Neuronal stem cell (in vitro differentiated cells): ENCODE results near the gene TMC1.

ENCODE experiments used
- DNase-seq: peaks from one replicate; pipeline ENCODE4 v3.0.0-alpha.2; 2013; ENCODE audit warnings: low spot score
- H2AFZ ChIP-seq: one replicate; pipeline ENCODE4 v1.6.1; 2013; ENCODE audit warnings: mild to moderate bottlenecking, low read length, inconsistent platforms
- H2AK5ac ChIP-seq: 2 replicates; pipeline ENCODE4 v1.6.1; 2013; ENCODE audit warnings: low read depth, mild to moderate bottlenecking, inconsistent platforms, low read length, moderate library complexity, mixed read lengths
- H2BK120ac ChIP-seq: 2 replicates; pipeline ENCODE4 v1.6.1; 2013; ENCODE audit warnings: low read depth, mild to moderate bottlenecking, inconsistent platforms, low read length, moderate library complexity, mixed read lengths
- H2BK12ac ChIP-seq: one replicate; pipeline ENCODE4 v1.6.1; 2013; ENCODE audit warnings: low read length, inconsistent platforms
- H2BK15ac ChIP-seq: 2 replicates; pipeline ENCODE4 v1.6.1; 2013; ENCODE audit warnings: mild to moderate bottlenecking, low read length, inconsistent platforms, mixed read lengths
- H2BK5ac ChIP-seq: one replicate; pipeline ENCODE4 v1.6.1; 2013; ENCODE audit warnings: inconsistent platforms, mild to moderate bottlenecking, low read length, moderate library complexity
- H3K14ac ChIP-seq: one replicate; pipeline ENCODE4 v1.6.1; 2013; ENCODE audit warnings: low read length, inconsistent platforms
- H3K18ac ChIP-seq: 2 replicates; pipeline ENCODE4 v1.6.1; 2013; ENCODE audit warnings: low read length, inconsistent platforms
- H3K23ac ChIP-seq: 2 replicates; pipeline ENCODE4 v1.6.1; 2013; ENCODE audit warnings: low read depth, mild to moderate bottlenecking, mixed read lengths, low read length, inconsistent platforms; ENCODE audit not compliant: poor library complexity
- H3K27ac ChIP-seq: replicated peaks from 3 replicates; pipeline ENCODE4 v1.5.1; 2013; ENCODE audit warnings: low read length, inconsistent platforms
- H3K27me3 ChIP-seq, 3 experiments: 2 replicates each; pipeline ENCODE4 v1.6.1; 2013; ENCODE audit warnings: low read length in 3 of 3, mild to moderate bottlenecking in 2 of 3, inconsistent platforms in 1 of 3, low read depth in 1 of 3, mixed read lengths in 1 of 3, moderate library complexity in 1 of 3; ENCODE audit not compliant: control insufficient read depth in 3 of 3, insufficient read depth in 3 of 3
- H3K36me3 ChIP-seq, 2 donors: replicated peaks in 1 of 2; 2 replicates each; pipeline ENCODE4 v1.6.1; 2013; ENCODE audit warnings: low read length in 2 of 2; ENCODE audit not compliant: control insufficient read depth in 2 of 2, insufficient read depth in 2 of 2
- H3K4ac ChIP-seq: 2 replicates; pipeline ENCODE4 v1.6.1; 2013; ENCODE audit warnings: inconsistent platforms, mild to moderate bottlenecking, low read length, moderate library complexity
- H3K4me1 ChIP-seq, 2 donors: 1 replicate in 1 of 2; 2 replicates in 1 of 2; pipeline ENCODE4 v1.6.1; 2013; ENCODE audit warnings: low read length in 2 of 2, low read depth in 1 of 2; ENCODE audit not compliant: control insufficient read depth in 2 of 2, insufficient read depth in 1 of 2
- H3K4me2 ChIP-seq: one replicate; pipeline ENCODE4 v1.6.1; 2013; ENCODE audit warnings: mild to moderate bottlenecking, low read length, inconsistent platforms; ENCODE audit not compliant: insufficient read depth, poor library complexity, severe bottlenecking
- H3K4me3 ChIP-seq, 2 donors: 2 replicates each; pipeline ENCODE4 v1.5.1; 2013; ENCODE audit warnings: low read length in 2 of 2, mild to moderate bottlenecking in 2 of 2, inconsistent platforms in 1 of 2, moderate library complexity in 1 of 2
- H3K79me1 ChIP-seq: one replicate; pipeline ENCODE4 v1.6.1; 2013; ENCODE audit warnings: low read depth, mild to moderate bottlenecking, inconsistent platforms, low read length, moderate library complexity
- H3K9ac ChIP-seq: one replicate; pipeline ENCODE4 v1.6.1; 2013; ENCODE audit warnings: mild to moderate bottlenecking, low read depth, low read length, inconsistent platforms; ENCODE audit not compliant: poor library complexity
- H3K9me3 ChIP-seq, 2 donors: replicated peaks in 1 of 2; 2 replicates each; pipeline versions ENCODE3 to v1.6.1; 2013; ENCODE audit warnings: low read length in 2 of 2, mild to moderate bottlenecking in 2 of 2, inconsistent platforms in 1 of 2, low read depth in 1 of 2, mixed read lengths in 1 of 2, moderate library complexity in 1 of 2; ENCODE audit not compliant: control insufficient read depth in 2 of 2, insufficient read depth in 1 of 2
- H4K8ac ChIP-seq: one replicate; pipeline ENCODE4 v1.6.1; 2013; ENCODE audit warnings: low read depth, mild to moderate bottlenecking, inconsistent platforms, low read length, moderate library complexity
- H4K91ac ChIP-seq: one replicate; pipeline ENCODE4 v1.6.1; 2013; ENCODE audit warnings: low read length, low read depth, mild to moderate bottlenecking, inconsistent platforms; ENCODE audit not compliant: poor library complexity
- WGBS, 2 donors: extraction: QIAGEN DNeasy Blood & Tissue Kit; methylation state at CpG; one replicate each; pipeline ENCODE4 v1.1.7; 2013; ENCODE audit warnings: missing lambda C conversion rate in 2 of 2, mixed read lengths in 1 of 2; ENCODE audit not compliant: insufficient read length in 2 of 2, insufficient replicate concordance in 1 of 2; ENCODE audit errors: extremely low coverage in 2 of 2; 5-methylcytosine and 5-hydroxymethylcytosine counted together

The TMC1 gene

DNA sequence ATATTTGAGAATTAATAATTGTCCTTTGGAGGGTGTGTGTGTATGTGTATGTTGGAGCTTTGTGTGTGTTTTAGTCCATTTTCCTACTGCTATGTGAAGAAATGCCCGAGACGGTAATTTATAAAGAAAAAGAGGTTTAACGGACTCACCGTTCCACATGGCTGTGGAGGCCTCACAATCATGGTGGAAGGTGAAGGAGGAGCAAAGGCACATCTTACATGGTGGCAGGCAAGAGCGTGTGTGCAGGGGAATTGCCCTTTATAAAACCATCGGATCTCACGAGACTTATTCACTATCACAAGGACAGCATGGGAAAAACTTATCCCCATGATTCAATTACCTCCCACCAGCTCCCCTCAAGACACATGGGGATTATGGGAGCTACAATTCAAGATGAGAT, 44.1 kb downstream of the TMC1 start:
- Histone ChIP-seq H3K36me3 (no peaks in the 10 kb centered on the region), H3K27me3 (no peaks in the 10 kb centered on the region), H3K79me1 (no peaks in the 10 kb centered on the region), H3K4me1 (peaks cover 0 to 3% of the 10 kb centered on the region in 2 donors), H3K23ac (no peak overlapping the region), H2AK5ac (no peak overlapping the region), H3K4me2 (no peak overlapping the region), H2BK120ac (no peak overlapping the region), H2AFZ (no peak overlapping the region), H4K8ac (no peak overlapping the region), H3K4me3 (no peak overlapping the region), H3K14ac (no peak overlapping the region), H2BK12ac (no peak overlapping the region), H2BK15ac (no peak overlapping the region), H3K27ac (no peak overlapping the region), H3K4ac (no peak overlapping the region), H3K9me3 (peaks cover 0 to 1% of the 10 kb centered on the region in 2 donors), H3K9ac (no peak overlapping the region), H2BK5ac (no peak overlapping the region), H4K91ac (no peak overlapping the region), H3K18ac (no peak overlapping the region)
- WGBS, 2 donors: no CpG with 5 or more reads among the region's 7 CpGs
- DNase-seq: no peak

- no CpG with 5 or more reads among the region's 3 CpGs for WGBS, 2 donors
- Histone ChIP-seq H3K79me1 (no peaks in the 10 kb centered on the region), H3K27me3 (no peaks in the 10 kb centered on the region), H3K9ac (no peak overlapping the region), H2AK5ac (no peak overlapping the region), H3K4me1 (no peaks in the 10 kb centered on the region), H2BK120ac (no peak overlapping the region), H3K27ac (no peak overlapping the region), H2AFZ (no peak overlapping the region), H2BK12ac (no peak overlapping the region), H3K9me3 (no peaks in the 10 kb centered on the region), H3K14ac (no peak overlapping the region), H3K4ac (no peak overlapping the region), H2BK15ac (no peak overlapping the region), H3K18ac (no peak overlapping the region), H4K91ac (no peak overlapping the region), H2BK5ac (no peak overlapping the region), H3K4me3 (no peak overlapping the region), H3K36me3 (no peaks in the 10 kb centered on the region), H3K23ac (no peak overlapping the region), H4K8ac (no peak overlapping the region), H3K4me2 (no peak overlapping the region)
- no peak for DNase-seq
Measured at GRCh38 chr9:72574156-72574810, 52.9 kb downstream of the TMC1 start.

DNA sequence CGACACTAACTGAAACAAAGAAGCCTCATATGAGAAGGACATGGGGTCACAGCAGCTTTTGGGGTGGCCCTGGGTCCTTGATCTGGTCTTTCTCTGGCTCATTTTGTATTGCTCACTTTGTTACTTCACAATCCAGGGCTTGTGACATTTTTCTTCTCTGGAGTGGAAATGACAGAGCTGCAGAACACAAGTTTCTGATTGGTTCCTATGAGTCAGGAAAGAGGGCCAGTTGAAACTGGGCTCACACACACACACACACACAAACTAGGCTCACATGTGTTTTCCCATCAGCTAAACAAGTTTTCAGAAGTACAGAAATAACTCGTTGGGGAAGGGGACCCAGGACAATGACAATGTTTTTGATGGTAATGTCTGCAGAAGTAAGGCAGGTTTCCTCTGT, 54.3 kb downstream of the TMC1 start:
- Histone ChIP-seq H3K23ac (no peak overlapping the region), H3K27ac (no peak overlapping the region), H3K36me3 (no peaks in the 10 kb centered on the region), H3K4me3 (no peak overlapping the region), H3K27me3 (no peaks in the 10 kb centered on the region), H3K4ac (no peak overlapping the region), H3K9ac (no peak overlapping the region), H3K79me1 (no peaks in the 10 kb centered on the region), H2BK15ac (no peak overlapping the region), H4K91ac (no peak overlapping the region), H2AK5ac (no peak overlapping the region), H3K4me2 (no peak overlapping the region), H3K14ac (no peak overlapping the region), H3K18ac (no peak overlapping the region), H2BK120ac (no peak overlapping the region), H3K9me3 (no peaks in the 10 kb centered on the region), H4K8ac (no peak overlapping the region), H2BK5ac (no peak overlapping the region), H2BK12ac (no peak overlapping the region), H2AFZ (peak overlapping the region; percentile 1), H3K4me1 (no peaks in the 10 kb centered on the region)
- DNase-seq: no peak
- WGBS, 2 donors: no CpG with 5 or more reads among the region's 2 CpGs

DNA sequence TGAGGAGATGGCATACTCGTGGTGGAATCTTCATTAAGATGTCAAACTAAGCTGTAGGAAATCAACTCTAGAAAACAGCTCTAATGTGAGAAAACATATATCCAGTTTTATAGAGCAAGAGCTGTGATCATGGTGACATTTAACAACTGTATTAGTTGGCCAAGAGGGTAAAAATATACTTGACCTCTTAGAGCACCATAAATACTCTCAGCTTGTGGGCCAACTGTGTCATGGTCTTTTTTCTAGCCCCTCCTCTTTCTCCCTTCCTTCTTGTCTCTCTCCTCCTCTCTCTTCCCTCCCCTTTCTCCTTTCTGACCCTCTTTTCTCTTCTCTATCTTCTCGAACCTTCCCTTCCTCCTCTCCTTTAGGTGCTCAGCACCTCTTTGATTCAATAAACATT, 54.7 kb downstream of the TMC1 start:
- Histone ChIP-seq H3K79me1 (no peaks in the 10 kb centered on the region), H3K27ac (no peak overlapping the region), H2AK5ac (no peak overlapping the region), H3K4ac (no peak overlapping the region), H3K18ac (no peak overlapping the region), H3K27me3 (no peaks in the 10 kb centered on the region), H3K9me3 (no peaks in the 10 kb centered on the region), H3K9ac (no peak overlapping the region), H4K91ac (no peak overlapping the region), H2AFZ (peak overlapping the region; percentile 1), H3K23ac (no peak overlapping the region), H3K14ac (no peak overlapping the region), H3K4me1 (no peaks in the 10 kb centered on the region), H2BK5ac (no peak overlapping the region), H4K8ac (no peak overlapping the region), H3K4me3 (no peak overlapping the region), H3K36me3 (no peaks in the 10 kb centered on the region), H3K4me2 (no peak overlapping the region), H2BK15ac (no peak overlapping the region), H2BK12ac (no peak overlapping the region), H2BK120ac (no peak overlapping the region)
- no peak for DNase-seq
- no CpG with 5 or more reads among the region's 2 CpGs for WGBS, 2 donors
